Measurements from ENCODE around the gene POU2F1.

The POU2F1 gene

GRCh38 chr1:167430849-167431242 lies 210.2 kb downstream of the POU2F1 start:
- no peak overlapping the region for H3K4me2 ChIP-seq (ENCODE audit: low read length)
- no peaks in the 10 kb centered on the region for H3K36me3 ChIP-seq (ENCODE audit: insufficient read depth, low read length)
- no peaks in the 10 kb centered on the region for H3K4me1 ChIP-seq (ENCODE audit: control insufficient read depth, insufficient read depth, low read length)
- H3K4me3 ChIP-seq (ENCODE audit: low read length): no peak overlapping the region
- H3K9ac ChIP-seq (ENCODE audit: low read depth, low read length): no peak overlapping the region
- no peaks in the 10 kb centered on the region for H3K9me3 ChIP-seq (replicated peaks; ENCODE audit: low read length)
- H3K27me3 ChIP-seq (ENCODE audit: control insufficient read depth, insufficient read depth, low read length): peaks cover 5% of the 10 kb centered on the region

- no peaks in the 10 kb centered on the region for H3K36me3 ChIP-seq (ENCODE audit: insufficient read depth, low read length)
- H3K9ac ChIP-seq (ENCODE audit: low read depth, low read length): no peak overlapping the region
- peaks cover 5% of the 10 kb centered on the region for H3K27me3 ChIP-seq (ENCODE audit: control insufficient read depth, insufficient read depth, low read length)
- H3K9me3 ChIP-seq (replicated peaks; ENCODE audit: low read length): no peaks in the 10 kb centered on the region
- H3K4me1 ChIP-seq (ENCODE audit: control insufficient read depth, insufficient read depth, low read length): no peaks in the 10 kb centered on the region
- H3K4me3 ChIP-seq (ENCODE audit: low read length): no peak overlapping the region
- H3K4me2 ChIP-seq (ENCODE audit: low read length): no peak overlapping the region
These were observed 210.7 kb downstream of the POU2F1 start for GRCh38 chr1:167431261-167431908.

- no peak overlapping the region for H3K4me3 ChIP-seq (ENCODE audit: low read length)
- H3K4me2 ChIP-seq (ENCODE audit: low read length): no peak overlapping the region
- no peaks in the 10 kb centered on the region for H3K4me1 ChIP-seq (ENCODE audit: control insufficient read depth, insufficient read depth, low read length)
- H3K27me3 ChIP-seq (ENCODE audit: control insufficient read depth, insufficient read depth, low read length): peaks cover 5% of the 10 kb centered on the region
- H3K9ac ChIP-seq (ENCODE audit: low read depth, low read length): no peak overlapping the region
- H3K36me3 ChIP-seq (ENCODE audit: insufficient read depth, low read length): no peaks in the 10 kb centered on the region
- H3K9me3 ChIP-seq (replicated peaks; ENCODE audit: low read length): no peaks in the 10 kb centered on the region
These were observed 211.4 kb downstream of the POU2F1 start for GRCh38 chr1:167431909-167432650.

- no peak overlapping the region for H3K4me2 ChIP-seq (ENCODE audit: low read length)
- H3K27me3 ChIP-seq (ENCODE audit: control insufficient read depth, insufficient read depth, low read length): peaks cover 5% of the 10 kb centered on the region
- no peak overlapping the region for H3K9ac ChIP-seq (ENCODE audit: low read depth, low read length)
- no peaks in the 10 kb centered on the region for H3K9me3 ChIP-seq (replicated peaks; ENCODE audit: low read length)
- H3K4me3 ChIP-seq (ENCODE audit: low read length): no peak overlapping the region
- H3K4me1 ChIP-seq (ENCODE audit: control insufficient read depth, insufficient read depth, low read length): no peaks in the 10 kb centered on the region
- no peaks in the 10 kb centered on the region for H3K36me3 ChIP-seq (ENCODE audit: insufficient read depth, low read length)
These were observed 212.1 kb downstream of the POU2F1 start for GRCh38 chr1:167432780-167433179.

- no peak overlapping the region for H3K4me2 ChIP-seq (ENCODE audit: low read length)
- no peak overlapping the region for H3K9ac ChIP-seq (ENCODE audit: low read depth, low read length)
- no peaks in the 10 kb centered on the region for H3K4me1 ChIP-seq (ENCODE audit: control insufficient read depth, insufficient read depth, low read length)
- H3K27me3 ChIP-seq (ENCODE audit: control insufficient read depth, insufficient read depth, low read length): peaks cover 14% of the 10 kb centered on the region
- H3K9me3 ChIP-seq (replicated peaks; ENCODE audit: low read length): no peaks in the 10 kb centered on the region
- no peak overlapping the region for H3K4me3 ChIP-seq (ENCODE audit: low read length)
- H3K36me3 ChIP-seq (ENCODE audit: insufficient read depth, low read length): no peaks in the 10 kb centered on the region
These were observed 213.2 kb downstream of the POU2F1 start for GRCh38 chr1:167433884-167434283.

GRCh38 chr1:167434306-167434705 lies 213.6 kb downstream of the POU2F1 start:
- no peaks in the 10 kb centered on the region for H3K36me3 ChIP-seq (ENCODE audit: insufficient read depth, low read length)

GRCh38 chr1:167435484-167435883 lies 214.8 kb downstream of the POU2F1 start:
- H3K4me1 ChIP-seq (ENCODE audit: control insufficient read depth, insufficient read depth, low read length): peaks cover 9% of the 10 kb centered on the region
- no peak overlapping the region for H3K9ac ChIP-seq (ENCODE audit: low read depth, low read length)
- H3K4me2 ChIP-seq (ENCODE audit: low read length): no peak overlapping the region
- no peaks in the 10 kb centered on the region for H3K9me3 ChIP-seq (replicated peaks; ENCODE audit: low read length)
- peaks cover 19% of the 10 kb centered on the region for H3K27me3 ChIP-seq (ENCODE audit: control insufficient read depth, insufficient read depth, low read length)
- H3K36me3 ChIP-seq (ENCODE audit: insufficient read depth, low read length): no peaks in the 10 kb centered on the region
- no peak overlapping the region for H3K4me3 ChIP-seq (ENCODE audit: low read length)

More at GRCh38 chr1:167434306-167434705, 213.6 kb downstream of the POU2F1 start:
- no peak overlapping the region for H3K9ac ChIP-seq (ENCODE audit: low read depth, low read length)
- H3K9me3 ChIP-seq (replicated peaks; ENCODE audit: low read length): no peaks in the 10 kb centered on the region
- H3K4me3 ChIP-seq (ENCODE audit: low read length): no peak overlapping the region
- H3K27me3 ChIP-seq (ENCODE audit: control insufficient read depth, insufficient read depth, low read length): peaks cover 18% of the 10 kb centered on the region
- H3K4me1 ChIP-seq (ENCODE audit: control insufficient read depth, insufficient read depth, low read length): peaks cover 3% of the 10 kb centered on the region
- H3K4me2 ChIP-seq (ENCODE audit: low read length): no peak overlapping the region

GRCh38 chr1:167438171-167439138 lies 217.8 kb downstream of the POU2F1 start:
- Histone ChIP-seq H3K27me3 (ENCODE audit: control insufficient read depth, insufficient read depth, low read length) (peaks cover 22% of the 10 kb centered on the region), H3K9ac (ENCODE audit: low read depth, low read length) (no peak overlapping the region), H3K9me3 (replicated peaks; ENCODE audit: low read length) (no peaks in the 10 kb centered on the region), H3K4me2 (ENCODE audit: low read length) (peak overlapping the region; percentile 96), H3K4me3 (ENCODE audit: low read length) (peak overlapping the region; percentile 71), H3K36me3 (ENCODE audit: insufficient read depth, low read length) (no peaks in the 10 kb centered on the region), H3K4me1 (ENCODE audit: control insufficient read depth, insufficient read depth, low read length) (peaks cover 9% of the 10 kb centered on the region)

GRCh38 chr1:167439301-167439988 lies 218.8 kb downstream of the POU2F1 start:
- Histone ChIP-seq H3K9me3 (replicated peaks; ENCODE audit: low read length) (no peaks in the 10 kb centered on the region), H3K4me1 (ENCODE audit: control insufficient read depth, insufficient read depth, low read length) (peaks cover 9% of the 10 kb centered on the region), H3K4me2 (ENCODE audit: low read length) (peak overlapping the region; percentile 96), H3K4me3 (ENCODE audit: low read length) (peak overlapping the region; percentile 71), H3K36me3 (ENCODE audit: insufficient read depth, low read length) (no peaks in the 10 kb centered on the region), H3K9ac (ENCODE audit: low read depth, low read length) (no peak overlapping the region), H3K27me3 (ENCODE audit: control insufficient read depth, insufficient read depth, low read length) (peaks cover 31% of the 10 kb centered on the region)

GRCh38 chr1:167440345-167440744 lies 219.7 kb downstream of the POU2F1 start:
- no peak overlapping the region for H3K4me3 ChIP-seq (ENCODE audit: low read length)
- H3K9me3 ChIP-seq (replicated peaks; ENCODE audit: low read length): no peaks in the 10 kb centered on the region
- H3K4me1 ChIP-seq (ENCODE audit: control insufficient read depth, insufficient read depth, low read length): peaks cover 9% of the 10 kb centered on the region
- H3K4me2 ChIP-seq (ENCODE audit: low read length): no peak overlapping the region
- no peaks in the 10 kb centered on the region for H3K36me3 ChIP-seq (ENCODE audit: insufficient read depth, low read length)
- peaks cover 33% of the 10 kb centered on the region for H3K27me3 ChIP-seq (ENCODE audit: control insufficient read depth, insufficient read depth, low read length)
- H3K9ac ChIP-seq (ENCODE audit: low read depth, low read length): no peak overlapping the region

- H3K9me3 ChIP-seq (replicated peaks; ENCODE audit: low read length): no peaks in the 10 kb centered on the region
- H3K4me2 ChIP-seq (ENCODE audit: low read length): no peak overlapping the region
- H3K27me3 ChIP-seq (ENCODE audit: control insufficient read depth, insufficient read depth, low read length): peaks cover 28% of the 10 kb centered on the region
- no peak overlapping the region for H3K9ac ChIP-seq (ENCODE audit: low read depth, low read length)
- H3K36me3 ChIP-seq (ENCODE audit: insufficient read depth, low read length): no peaks in the 10 kb centered on the region
- H3K4me1 ChIP-seq (ENCODE audit: control insufficient read depth, insufficient read depth, low read length): peaks cover 9% of the 10 kb centered on the region
- H3K4me3 ChIP-seq (ENCODE audit: low read length): no peak overlapping the region
These were observed 220.1 kb downstream of the POU2F1 start for GRCh38 chr1:167440776-167441175.

Data from skeletal muscle satellite cell (primary cell).